ENCODE results near the gene TGFBR3L. TPM values are rescaled to one million over a fixed set of nuclear protein-coding genes. Genes with fewer than 3 reads are reported as not detected.
"Not testable (repeated sequence)": the region's sequence is repeated elsewhere in the genome, so short reads cannot be mapped to it uniquely, and the experiment has no call there.

TGFBR3L gene
- total and polyA plus RNA-seq, 2 donors (not counting 3 experiments of a cell fraction or from before 2014, with no cell fraction given), result 0.35 TPM; not detected in 1

DNA sequence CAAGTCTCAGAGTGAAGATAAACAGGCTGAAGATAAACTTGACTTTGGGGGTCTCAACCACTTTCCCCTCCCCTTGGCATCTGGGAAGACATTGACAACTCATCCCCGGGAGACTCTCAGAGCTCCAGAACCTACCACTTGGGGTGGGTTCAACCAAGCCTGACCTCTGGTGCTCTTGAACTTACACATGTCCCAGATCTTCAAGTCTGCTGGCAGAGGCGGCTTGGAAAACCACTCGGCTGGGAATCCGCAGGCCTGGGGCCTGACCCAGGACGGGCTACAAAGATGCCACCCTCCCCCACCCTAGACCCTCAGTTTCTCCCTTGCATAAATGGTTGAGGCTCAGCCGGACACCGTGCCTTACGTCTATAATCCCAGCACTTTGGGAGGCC is 25.8 kb upstream of the TGFBR3L start:
- Histone ChIP-seq H3K27me3 (ENCODE audit: control insufficient read depth in 2 of 2, insufficient read depth in 2 of 2, low read length in 2 of 2) (no peaks in the 10 kb centered on the region), H2AFZ (ENCODE audit: low read depth, low read length) (peak overlapping the region; percentile 96), H3K9me1 (replicated peaks; ENCODE audit: control insufficient read depth, extremely low read depth, insufficient read depth, low read length) (no peaks in the 10 kb centered on the region), H3K4me1 (ENCODE audit: control insufficient read depth, extremely low read depth, insufficient read depth, low read length) (peaks cover 8% of the 10 kb centered on the region), H3K27ac (ENCODE audit: insufficient read depth, low read depth, low read length) (peak overlapping the region; percentile 22), H3K4me3 (replicated peaks in 1 of 3; ENCODE audit: insufficient read depth in 1 of 3, low read depth in 1 of 3, low read length in 3 of 3) (peak overlapping the region; percentile 31 to 43 (median 42)), H3K79me2 (ENCODE audit: control insufficient read depth, insufficient read depth, low read length) (no peaks in the 10 kb centered on the region), H3K36me3 (ENCODE audit: control insufficient read depth in 2 of 2, extremely low read depth in 1 of 2, insufficient read depth in 2 of 2, low read length in 2 of 2) (no peaks in the 10 kb centered on the region), H3K9me3 (replicated peaks; ENCODE audit: control insufficient read depth, insufficient read depth, low read length) (no peaks in the 10 kb centered on the region), H4K20me1 (replicated peaks; ENCODE audit: control insufficient read depth, extremely low read depth, insufficient read depth, low read length) (no peaks in the 10 kb centered on the region), H3K4me2 (ENCODE audit: insufficient read depth, low read length) (peak overlapping the region; percentile 62), H3K9ac (replicated peaks; ENCODE audit: extremely low read depth, insufficient read depth, low read length) (peak overlapping the region; percentile 51)
- intact Hi-C loops (cut with micrococcal nuclease) (loop anchor here (1.0 kb wide), 1 partner anchor 14 kb away; the partner anchor contains the start of gene MAP2K7), dilution Hi-C loops (cut with MboI; ENCODE audit: extremely low pct_ligation_motif_present, low sequenced_read_pairs) (no loop called here)
- CTCF ChIA-PET, result interaction anchor here (1.0 to 4.7 kb wide), 5 partner anchors 10 to 321 kb away, joined by 3 to 20 read pairs (median 3); partner anchors contain the start of gene TRAPPC5
- TF ChIP-seq EZH2 (IDR thresholded peaks at IDR 0.05; ENCODE audit: borderline replicate concordance, low read depth, low read length, severe bottlenecking) (no peak), JUN (IDR thresholded peaks at IDR 0.05; ENCODE audit: borderline replicate concordance, insufficient read depth, insufficient read length, low read depth) (no peak), GATA2 (IDR thresholded peaks at IDR 0.05; ENCODE audit: insufficient read depth, insufficient read length, low read depth, low read length) (no peak)
- DNase-seq (ENCODE audit: low read depth, low spot score) (no peak), FAIRE-seq (no peak)
- POLR2A ChIA-PET, result no interaction called here
- TSS peak; percentile 46 for BruUV-seq (replicated peaks)

DNA sequence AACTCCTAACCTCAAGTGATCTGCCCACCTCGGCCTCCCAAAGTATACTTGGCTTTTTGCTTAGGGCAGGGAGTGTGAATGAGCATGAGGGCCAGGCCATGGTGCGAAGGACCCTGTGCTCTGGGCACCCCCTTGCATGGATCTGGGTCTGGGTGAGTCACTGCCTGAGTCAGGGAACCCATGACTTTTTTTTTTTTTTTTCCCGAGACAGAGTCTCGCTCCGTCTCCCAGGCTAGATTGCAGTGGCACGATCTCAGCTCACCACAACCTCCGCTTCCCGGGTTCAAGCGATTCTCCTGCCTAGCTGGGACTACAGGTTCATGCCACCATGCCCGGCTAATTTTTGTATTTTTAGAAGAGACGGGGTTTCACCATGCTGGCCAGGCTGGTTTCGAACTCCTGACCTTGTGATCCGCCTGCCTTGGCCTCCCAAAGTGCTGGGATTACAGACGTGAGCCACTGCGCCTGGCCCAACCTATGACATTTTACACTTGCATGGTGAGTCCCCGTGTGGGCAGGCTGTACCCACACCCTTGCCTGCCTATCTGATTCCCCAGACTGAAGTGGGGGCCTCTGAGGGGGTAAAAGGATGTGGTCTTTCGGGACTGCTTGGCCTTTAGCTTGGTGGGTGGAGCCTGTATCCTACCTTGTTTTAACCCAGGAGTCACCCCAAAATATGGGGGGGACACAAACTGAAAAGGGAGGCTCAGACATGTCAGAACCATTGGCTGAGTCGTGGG is 21.1 kb upstream of the TGFBR3L start:
- H3K79me2 ChIP-seq (ENCODE audit: control insufficient read depth, insufficient read depth, low read length); H3K4me2 ChIP-seq (ENCODE audit: insufficient read depth, low read length); dilution Hi-C loops (cut with MboI; ENCODE audit: extremely low pct_ligation_motif_present, low sequenced_read_pairs); H3K4me1 ChIP-seq (ENCODE audit: control insufficient read depth, extremely low read depth, insufficient read depth, low read length); BruUV-seq (replicated peaks); H3K9ac ChIP-seq (replicated peaks; ENCODE audit: extremely low read depth, insufficient read depth, low read length); H3K27me3 ChIP-seq (ENCODE audit: control insufficient read depth in 2 of 2, insufficient read depth in 2 of 2, low read length in 2 of 2); CTCF ChIA-PET; H4K20me1 ChIP-seq (replicated peaks; ENCODE audit: control insufficient read depth, extremely low read depth, insufficient read depth, low read length); H3K9me1 ChIP-seq (replicated peaks; ENCODE audit: control insufficient read depth, extremely low read depth, insufficient read depth, low read length); FAIRE-seq; POLR2A ChIA-PET; H2AFZ ChIP-seq (ENCODE audit: low read depth, low read length); H3K36me3 ChIP-seq (ENCODE audit: control insufficient read depth in 2 of 2, extremely low read depth in 1 of 2, insufficient read depth in 2 of 2, low read length in 2 of 2); H3K9me3 ChIP-seq (replicated peaks; ENCODE audit: control insufficient read depth, insufficient read depth, low read length); DNase-seq (ENCODE audit: low read depth, low spot score); intact Hi-C loops (cut with micrococcal nuclease); H3K4me3 ChIP-seq (replicated peaks in 1 of 3; ENCODE audit: insufficient read depth in 1 of 3, low read depth in 1 of 3, low read length in 3 of 3); H3K27ac ChIP-seq (ENCODE audit: insufficient read depth, low read depth, low read length): not testable (repeated sequence)
